ENCODE measurements around the gene DNM3. TPM values are rescaled to one million over a fixed set of nuclear protein-coding genes. Genes with fewer than 3 reads are reported as not detected.

The DNM3 gene
- total and polyA plus RNA-seq, 2 of the 8 experiments (the other 6 are each of a cell fraction or from before 2014, with no cell fraction given): 2.0 to 8.5 TPM

- TF ChIP-seq, protein P1, sequence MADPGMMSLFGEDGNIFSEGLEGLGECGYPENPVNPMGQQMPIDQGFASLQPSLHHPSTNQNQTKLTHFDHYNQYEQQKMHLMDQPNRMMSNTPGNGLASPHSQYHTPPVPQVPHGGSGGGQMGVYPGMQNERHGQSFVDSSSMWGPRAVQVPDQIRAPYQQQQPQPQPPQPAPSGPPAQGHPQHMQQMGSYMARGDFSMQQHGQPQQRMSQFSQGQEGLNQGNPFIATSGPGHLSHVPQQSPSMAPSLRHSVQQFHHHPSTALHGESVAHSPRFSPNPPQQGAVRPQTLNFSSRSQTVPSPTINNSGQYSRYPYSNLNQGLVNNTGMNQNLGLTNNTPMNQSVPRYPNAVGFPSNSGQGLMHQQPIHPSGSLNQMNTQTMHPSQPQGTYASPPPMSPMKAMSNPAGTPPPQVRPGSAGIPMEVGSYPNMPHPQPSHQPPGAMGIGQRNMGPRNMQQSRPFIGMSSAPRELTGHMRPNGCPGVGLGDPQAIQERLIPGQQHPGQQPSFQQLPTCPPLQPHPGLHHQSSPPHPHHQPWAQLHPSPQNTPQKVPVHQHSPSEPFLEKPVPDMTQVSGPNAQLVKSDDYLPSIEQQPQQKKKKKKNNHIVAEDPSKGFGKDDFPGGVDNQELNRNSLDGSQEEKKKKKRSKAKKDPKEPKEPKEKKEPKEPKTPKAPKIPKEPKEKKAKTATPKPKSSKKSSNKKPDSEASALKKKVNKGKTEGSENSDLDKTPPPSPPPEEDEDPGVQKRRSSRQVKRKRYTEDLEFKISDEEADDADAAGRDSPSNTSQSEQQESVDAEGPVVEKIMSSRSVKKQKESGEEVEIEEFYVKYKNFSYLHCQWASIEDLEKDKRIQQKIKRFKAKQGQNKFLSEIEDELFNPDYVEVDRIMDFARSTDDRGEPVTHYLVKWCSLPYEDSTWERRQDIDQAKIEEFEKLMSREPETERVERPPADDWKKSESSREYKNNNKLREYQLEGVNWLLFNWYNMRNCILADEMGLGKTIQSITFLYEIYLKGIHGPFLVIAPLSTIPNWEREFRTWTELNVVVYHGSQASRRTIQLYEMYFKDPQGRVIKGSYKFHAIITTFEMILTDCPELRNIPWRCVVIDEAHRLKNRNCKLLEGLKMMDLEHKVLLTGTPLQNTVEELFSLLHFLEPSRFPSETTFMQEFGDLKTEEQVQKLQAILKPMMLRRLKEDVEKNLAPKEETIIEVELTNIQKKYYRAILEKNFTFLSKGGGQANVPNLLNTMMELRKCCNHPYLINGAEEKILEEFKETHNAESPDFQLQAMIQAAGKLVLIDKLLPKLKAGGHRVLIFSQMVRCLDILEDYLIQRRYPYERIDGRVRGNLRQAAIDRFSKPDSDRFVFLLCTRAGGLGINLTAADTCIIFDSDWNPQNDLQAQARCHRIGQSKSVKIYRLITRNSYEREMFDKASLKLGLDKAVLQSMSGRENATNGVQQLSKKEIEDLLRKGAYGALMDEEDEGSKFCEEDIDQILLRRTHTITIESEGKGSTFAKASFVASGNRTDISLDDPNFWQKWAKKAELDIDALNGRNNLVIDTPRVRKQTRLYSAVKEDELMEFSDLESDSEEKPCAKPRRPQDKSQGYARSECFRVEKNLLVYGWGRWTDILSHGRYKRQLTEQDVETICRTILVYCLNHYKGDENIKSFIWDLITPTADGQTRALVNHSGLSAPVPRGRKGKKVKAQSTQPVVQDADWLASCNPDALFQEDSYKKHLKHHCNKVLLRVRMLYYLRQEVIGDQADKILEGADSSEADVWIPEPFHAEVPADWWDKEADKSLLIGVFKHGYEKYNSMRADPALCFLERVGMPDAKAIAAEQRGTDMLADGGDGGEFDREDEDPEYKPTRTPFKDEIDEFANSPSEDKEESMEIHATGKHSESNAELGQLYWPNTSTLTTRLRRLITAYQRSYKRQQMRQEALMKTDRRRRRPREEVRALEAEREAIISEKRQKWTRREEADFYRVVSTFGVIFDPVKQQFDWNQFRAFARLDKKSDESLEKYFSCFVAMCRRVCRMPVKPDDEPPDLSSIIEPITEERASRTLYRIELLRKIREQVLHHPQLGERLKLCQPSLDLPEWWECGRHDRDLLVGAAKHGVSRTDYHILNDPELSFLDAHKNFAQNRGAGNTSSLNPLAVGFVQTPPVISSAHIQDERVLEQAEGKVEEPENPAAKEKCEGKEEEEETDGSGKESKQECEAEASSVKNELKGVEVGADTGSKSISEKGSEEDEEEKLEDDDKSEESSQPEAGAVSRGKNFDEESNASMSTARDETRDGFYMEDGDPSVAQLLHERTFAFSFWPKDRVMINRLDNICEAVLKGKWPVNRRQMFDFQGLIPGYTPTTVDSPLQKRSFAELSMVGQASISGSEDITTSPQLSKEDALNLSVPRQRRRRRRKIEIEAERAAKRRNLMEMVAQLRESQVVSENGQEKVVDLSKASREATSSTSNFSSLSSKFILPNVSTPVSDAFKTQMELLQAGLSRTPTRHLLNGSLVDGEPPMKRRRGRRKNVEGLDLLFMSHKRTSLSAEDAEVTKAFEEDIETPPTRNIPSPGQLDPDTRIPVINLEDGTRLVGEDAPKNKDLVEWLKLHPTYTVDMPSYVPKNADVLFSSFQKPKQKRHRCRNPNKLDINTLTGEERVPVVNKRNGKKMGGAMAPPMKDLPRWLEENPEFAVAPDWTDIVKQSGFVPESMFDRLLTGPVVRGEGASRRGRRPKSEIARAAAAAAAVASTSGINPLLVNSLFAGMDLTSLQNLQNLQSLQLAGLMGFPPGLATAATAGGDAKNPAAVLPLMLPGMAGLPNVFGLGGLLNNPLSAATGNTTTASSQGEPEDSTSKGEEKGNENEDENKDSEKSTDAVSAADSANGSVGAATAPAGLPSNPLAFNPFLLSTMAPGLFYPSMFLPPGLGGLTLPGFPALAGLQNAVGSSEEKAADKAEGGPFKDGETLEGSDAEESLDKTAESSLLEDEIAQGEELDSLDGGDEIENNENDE (IDR thresholded peaks at IDR 0.05; ENCODE audit: insufficient replicate concordance, low read length): no peak
- TF ChIP-seq SP1 (IDR thresholded peaks at IDR 0.05; ENCODE audit: low read depth, low read length) (no peak), RXRA (IDR thresholded peaks at IDR 0.05; ENCODE audit: insufficient read depth, low read depth, low read length) (no peak), GTF2F1 (IDR thresholded peaks at IDR 0.05; ENCODE audit: borderline replicate concordance, low read depth, low read length) (no peak), PHF8 (conservative IDR thresholded peaks at IDR 0.05; ENCODE audit: low read depth, low read length) (no peak), NRF1 (IDR thresholded peaks at IDR 0.05; ENCODE audit: low read depth, low read length) (no peak), CHD1 (IDR thresholded peaks at IDR 0.05; ENCODE audit: low read depth, low read length) (no peak), CTBP2 (IDR thresholded peaks at IDR 0.05; ENCODE audit: borderline replicate concordance, insufficient read depth, insufficient read length, low read length) (no peak), RBBP5 (IDR thresholded peaks at IDR 0.05; ENCODE audit: borderline replicate concordance, low read depth, low read length) (no peak), ASH2L (IDR thresholded peaks at IDR 0.05; ENCODE audit: low read length) (no peak), SRF (IDR thresholded peaks at IDR 0.05; ENCODE audit: low read depth, low read length) (no peak), BRCA1 (IDR thresholded peaks at IDR 0.05; ENCODE audit: low read depth, low read length) (no peak), EGR1 (IDR thresholded peaks at IDR 0.05; ENCODE audit: borderline replicate concordance, low read depth, low read length) (no peak)
Observed at GRCh38 chr1:172230526-172230925, 389.2 kb downstream of the DNM3 start (continued).

Measured in H1 (cell line).